Type B pancreatic cell (in vitro differentiated cells): ENCODE results near the gene SBF1. TPM values are rescaled to one million over a fixed set of nuclear protein-coding genes. Genes with fewer than 3 reads are reported as not detected.
A peak's percentile ranks its signal among the peaks of the same experiment; 100 is the strongest.

Experiments
- DNase-seq: peaks from one replicate; pipeline ENCODE4 v3.0.0; 2021; ENCODE audit warnings: mixed read lengths; ENCODE audit not compliant: unreplicated experiment; ENCODE audit errors: extremely low spot score
- H3K27ac Mint-ChIP-seq: 2 replicates; pipeline ENCODE4 v1.8.0; 2021; ENCODE audit warnings: mild to moderate bottlenecking, mixed read lengths
- H3K27me3 Mint-ChIP-seq: 2 replicates; pipeline ENCODE4 v1.8.0; 2021; ENCODE audit warnings: mixed read lengths
- H3K36me3 Mint-ChIP-seq: 2 replicates; pipeline ENCODE4 v1.8.0; 2021; ENCODE audit warnings: mixed read lengths
- H3K4me1 Mint-ChIP-seq: one replicate; pipeline ENCODE4 v1.8.0; 2021; ENCODE audit warnings: mixed read lengths; ENCODE audit not compliant: unreplicated experiment
- H3K4me3 Mint-ChIP-seq: 2 replicates; pipeline ENCODE4 v1.8.0; 2021; ENCODE audit warnings: mild to moderate bottlenecking, mixed read lengths
- H3K9me3 Mint-ChIP-seq: 2 replicates; pipeline ENCODE4 v1.8.0; 2021; ENCODE audit warnings: mixed read lengths
- total RNA-seq: library from RNA; stranded (reverse); gene quantifications from 2 replicates; pipeline ENCODE4 v1.2.1, GENCODE V29; 2021; ENCODE audit warnings: low replicate concordance
- TF ChIP-seq, protein P1 (sequence below): fragments of 200-600 bp; sonication (generic); conservative IDR thresholded peaks from 2 replicates; pipeline ENCODE4 v1.5.0; 2021; ENCODE audit warnings: antibody characterized with exemption, mild to moderate bottlenecking

The SBF1 gene
- total RNA-seq, 1 donor from 2014 or later: 119 TPM

DNA sequence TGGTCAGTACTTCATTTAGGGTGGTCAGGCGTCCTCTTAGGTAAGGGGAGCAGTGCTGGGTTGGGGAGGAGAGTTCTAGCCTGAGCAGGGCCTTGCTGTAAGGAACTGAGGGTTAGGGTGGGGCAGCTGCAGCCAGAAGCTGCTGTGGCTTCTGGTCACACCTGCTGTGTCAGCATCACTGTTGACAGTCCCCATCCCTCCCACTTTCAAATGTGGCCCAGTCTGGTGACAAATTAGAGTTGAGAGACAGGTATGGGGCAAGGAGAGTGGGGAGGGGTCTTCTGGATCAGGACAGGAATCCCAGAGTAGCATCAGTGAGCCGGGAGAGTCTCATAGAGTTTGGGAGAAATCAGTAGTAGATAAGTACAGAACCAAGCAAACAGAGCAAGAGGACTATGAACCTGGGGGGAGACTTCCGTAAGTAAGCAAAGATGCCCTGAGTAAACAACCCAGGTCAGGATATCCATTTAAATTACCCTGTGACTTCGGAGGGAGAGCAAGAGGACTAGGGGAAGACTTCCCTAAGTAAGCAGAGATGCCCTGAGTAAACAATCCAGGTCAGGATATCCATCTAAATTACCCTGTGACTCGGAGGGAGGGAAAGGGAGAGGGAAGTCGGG, 78.0 kb downstream of the SBF1 start:
- Mint-ChIP-seq H3K4me1 (peaks cover 10% of the 10 kb centered on the region), H3K36me3 (peaks cover 24% of the 10 kb centered on the region), H3K4me3 (peak overlapping the region; percentile 19), H3K27ac (peak overlapping the region; percentile 78), H3K27me3 (no peaks in the 10 kb centered on the region), H3K9me3 (no peaks in the 10 kb centered on the region)
- TF ChIP-seq, protein P1, sequence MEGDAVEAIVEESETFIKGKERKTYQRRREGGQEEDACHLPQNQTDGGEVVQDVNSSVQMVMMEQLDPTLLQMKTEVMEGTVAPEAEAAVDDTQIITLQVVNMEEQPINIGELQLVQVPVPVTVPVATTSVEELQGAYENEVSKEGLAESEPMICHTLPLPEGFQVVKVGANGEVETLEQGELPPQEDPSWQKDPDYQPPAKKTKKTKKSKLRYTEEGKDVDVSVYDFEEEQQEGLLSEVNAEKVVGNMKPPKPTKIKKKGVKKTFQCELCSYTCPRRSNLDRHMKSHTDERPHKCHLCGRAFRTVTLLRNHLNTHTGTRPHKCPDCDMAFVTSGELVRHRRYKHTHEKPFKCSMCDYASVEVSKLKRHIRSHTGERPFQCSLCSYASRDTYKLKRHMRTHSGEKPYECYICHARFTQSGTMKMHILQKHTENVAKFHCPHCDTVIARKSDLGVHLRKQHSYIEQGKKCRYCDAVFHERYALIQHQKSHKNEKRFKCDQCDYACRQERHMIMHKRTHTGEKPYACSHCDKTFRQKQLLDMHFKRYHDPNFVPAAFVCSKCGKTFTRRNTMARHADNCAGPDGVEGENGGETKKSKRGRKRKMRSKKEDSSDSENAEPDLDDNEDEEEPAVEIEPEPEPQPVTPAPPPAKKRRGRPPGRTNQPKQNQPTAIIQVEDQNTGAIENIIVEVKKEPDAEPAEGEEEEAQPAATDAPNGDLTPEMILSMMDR: no peak
- DNase-seq: no peak

Other genes with a start within 250 kb of the SBF1 start
- 43.0 and 51.4 TPM in 2 replicates for gene TUBGCP6, start 230.0 kb downstream of the SBF1 start, total RNA-seq
- 29.5 and 37.1 TPM in 2 replicates for gene HDAC10, start 223.8 kb downstream of the SBF1 start, total RNA-seq
- 11.4 and 31.3 TPM in 2 replicates for gene MAPK12, start 213.4 kb downstream of the SBF1 start, total RNA-seq
- gene MAPK11, start 204.7 kb downstream of the SBF1 start, total RNA-seq: 4.0 and 7.4 TPM in 2 replicates
- 352 and 500 TPM in 2 replicates for gene PLXNB2, start 167.4 kb downstream of the SBF1 start, total RNA-seq
- gene DENND6B, start 148.0 kb downstream of the SBF1 start, total RNA-seq: 22.1 and 25.6 TPM in 2 replicates
- 56.4 and 62.8 TPM in 2 replicates for gene PPP6R2, start 131.7 kb downstream of the SBF1 start, total RNA-seq
- 2.6 and 10.2 TPM in 2 replicates for gene ADM2, start 6.5 kb upstream of the SBF1 start, total RNA-seq
- gene MIOX, start 11.8 kb upstream of the SBF1 start, total RNA-seq: 1.2 TPM in 1 of 2 replicates, not detected in the other
- gene LMF2, start 32.7 kb upstream of the SBF1 start, total RNA-seq: 65.5 and 74.0 TPM in 2 replicates
- 60.0 and 75.2 TPM in 2 replicates for gene NCAPH2, start 33.2 kb upstream of the SBF1 start, total RNA-seq
- 2.0 and 6.1 TPM in 2 replicates for gene SCO2, start 50.6 kb upstream of the SBF1 start, total RNA-seq
- gene TYMP, start 55.0 kb upstream of the SBF1 start, total RNA-seq: 5.8 and 6.1 TPM in 2 replicates
- gene KLHDC7B, start 70.9 kb upstream of the SBF1 start, total RNA-seq: 0.10 TPM in 1 of 2 replicates, not detected in the other
- gene SYCE3, start 87.9 kb upstream of the SBF1 start, total RNA-seq: not detected in 2 replicates
- 68.4 and 94.5 TPM in 2 replicates for gene CPT1B, start 103.4 kb upstream of the SBF1 start, total RNA-seq
- gene CHKB, start 107.8 kb upstream of the SBF1 start, total RNA-seq: 88.1 and 96.9 TPM in 2 replicates
- gene MAPK8IP2, start 125.8 kb upstream of the SBF1 start, total RNA-seq: 13.0 and 16.5 TPM in 2 replicates
- 26.1 and 32.1 TPM in 2 replicates for gene ARSA, start 153.1 kb upstream of the SBF1 start, total RNA-seq
- 6.8 and 13.1 TPM in 2 replicates for gene SHANK3, start 197.8 kb upstream of the SBF1 start, total RNA-seq